Activated CD8-positive, alpha-beta memory T cell treated with anti-CD3 and anti-CD28 coated beads, Interleukin-2, amount 10 ng/mL, durations not matched to agents 7 days and 5 days (primary cell): ENCODE measurements around the gene ARHGAP10. TPM values are rescaled to one million over a fixed set of nuclear protein-coding genes. Genes with fewer than 3 reads are reported as not detected.
A peak's percentile ranks its signal among the peaks of the same experiment; 100 is the strongest.

Experiments used
- ATAC-seq: fragments of 150-1000 bp; cut with Tn5 transposase; one replicate; pipeline ENCODE4 v1.10.0; 2021; ENCODE audit warnings: moderate library complexity
- CTCF ChIA-PET: fragments of 350-600 bp; sonication (Branson Sonifier 250); formaldehyde crosslinking; loops from one replicate; lab custom pipeline; 2021; ENCODE audit warnings: antibody characterized with exemption; lab: Charles Lee
- DNase-seq: peaks from one replicate; pipeline ENCODE4 v3.0.0-alpha.2; 2020
- H3K27ac Mint-ChIP-seq: one replicate; pipeline ENCODE4 v1.8.0; 2021; ENCODE audit warnings: mild to moderate bottlenecking, mixed read lengths
- H3K27me3 Mint-ChIP-seq: one replicate; pipeline ENCODE4 v1.8.0; 2021; ENCODE audit warnings: mixed read lengths
- H3K36me3 Mint-ChIP-seq: one replicate; pipeline ENCODE4 v1.8.0; 2021; ENCODE audit warnings: mild to moderate bottlenecking, mixed read lengths
- H3K4me1 Mint-ChIP-seq: one replicate; pipeline ENCODE4 v1.8.0; 2021; ENCODE audit warnings: mixed read lengths
- H3K4me3 Mint-ChIP-seq: one replicate; pipeline ENCODE4 v1.8.0; 2021; ENCODE audit warnings: mild to moderate bottlenecking, moderate library complexity, mixed read lengths
- H3K9me3 Mint-ChIP-seq: one replicate; pipeline ENCODE4 v1.8.0; 2022; ENCODE audit warnings: low read depth, mixed read lengths
- total RNA-seq, 2 experiments: library from RNA; stranded (reverse); gene quantifications; one replicate each; pipeline ENCODE4 v1.2.3, GENCODE V29; 2021

ARHGAP10 gene
- total RNA-seq, 2 experiments from 2014 or later, result 12.1 to 18.8 TPM

DNA sequence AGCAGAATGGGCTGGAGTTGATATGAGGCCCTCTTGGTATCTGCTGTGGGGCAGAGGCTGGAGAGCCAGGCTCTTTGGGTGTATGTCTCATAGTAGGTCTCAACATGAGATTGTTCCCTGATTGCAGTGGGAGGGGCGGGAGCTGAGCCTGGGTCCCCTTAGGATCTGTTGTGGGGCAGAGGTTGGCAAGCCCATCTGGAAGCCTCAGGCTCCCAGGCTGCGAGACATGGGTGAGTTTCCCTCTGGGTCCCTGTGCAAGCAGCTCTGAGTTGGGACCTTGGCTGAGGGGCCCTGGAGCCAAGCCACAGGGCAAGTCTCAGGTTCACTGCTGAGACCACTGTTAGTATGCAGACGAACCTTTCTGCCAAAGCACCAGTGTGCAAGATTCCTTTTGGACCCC, 201.9 kb downstream of the ARHGAP10 start:
- ATAC-seq (no peak), DNase-seq (no peak)
- no peak overlapping the region for H3K4me3 Mint-ChIP-seq
- no peaks in the 10 kb centered on the region for H3K27me3 Mint-ChIP-seq
- H3K4me1 Mint-ChIP-seq, result no peaks in the 10 kb centered on the region
- peaks cover 7% of the 10 kb centered on the region for H3K36me3 Mint-ChIP-seq
- H3K27ac Mint-ChIP-seq, result no peak overlapping the region
- H3K9me3 Mint-ChIP-seq, result no peaks in the 10 kb centered on the region
- CTCF ChIA-PET, result interaction anchor here (2.0 kb wide), 1 partner anchor 119 kb away, joined by 4 read pairs; no protein-coding TSS in a partner anchor

DNA sequence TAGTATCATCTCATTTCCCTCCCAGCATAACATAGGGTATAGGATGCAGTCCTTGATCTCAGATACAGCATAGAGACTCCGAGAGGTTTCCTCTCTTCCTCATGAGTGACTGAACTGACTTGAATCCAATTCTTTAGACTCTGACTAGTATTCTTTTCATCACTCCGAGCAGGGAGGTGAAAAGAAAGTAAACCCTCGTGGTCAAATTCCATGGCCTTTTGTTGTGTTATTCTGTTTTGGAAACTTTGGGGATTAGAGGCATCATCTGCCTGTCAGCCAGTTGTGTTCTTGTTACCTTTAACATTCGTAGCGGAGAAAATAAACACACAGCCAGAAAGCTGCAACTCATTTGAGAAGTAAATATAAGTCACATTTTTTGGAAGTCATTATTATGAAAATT, 206.6 kb downstream of the ARHGAP10 start:
- no peak overlapping the region for H3K4me3 Mint-ChIP-seq
- ATAC-seq (no peak), DNase-seq (no peak)
- peaks cover 14% of the 10 kb centered on the region for H3K4me1 Mint-ChIP-seq
- no peaks in the 10 kb centered on the region for H3K9me3 Mint-ChIP-seq
- H3K27me3 Mint-ChIP-seq, result peaks cover 2% of the 10 kb centered on the region
- H3K27ac Mint-ChIP-seq, result no peak overlapping the region
- H3K36me3 Mint-ChIP-seq, result peaks cover 9% of the 10 kb centered on the region
- CTCF ChIA-PET, result no interaction called here

DNA sequence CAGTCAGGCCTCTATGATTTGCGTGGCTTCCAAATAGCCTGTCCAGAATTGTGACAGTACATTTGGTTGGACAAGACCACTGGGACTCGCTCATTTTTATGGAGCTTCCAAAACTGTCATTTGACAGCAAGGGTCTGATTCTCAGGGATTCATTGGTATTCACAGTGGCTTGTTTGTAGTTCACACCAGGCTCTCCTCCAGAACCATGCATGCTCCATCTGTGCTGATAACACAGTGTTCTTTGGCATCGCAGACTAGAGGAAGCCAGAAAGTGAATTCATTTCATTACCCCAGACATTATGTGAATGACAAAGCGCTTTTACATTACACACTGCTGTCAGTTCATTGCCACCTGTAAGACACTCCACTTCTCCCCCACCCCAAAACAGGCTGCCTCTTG, 208.3 kb downstream of the ARHGAP10 start:
- peaks cover 31% of the 10 kb centered on the region for H3K4me1 Mint-ChIP-seq
- ATAC-seq (no peak), DNase-seq (no peak)
- H3K36me3 Mint-ChIP-seq, result peaks cover 19% of the 10 kb centered on the region
- H3K4me3 Mint-ChIP-seq, result no peak overlapping the region
- no peaks in the 10 kb centered on the region for H3K9me3 Mint-ChIP-seq
- H3K27ac Mint-ChIP-seq, result no peak overlapping the region
- CTCF ChIA-PET, result no interaction called here
- peaks cover 2% of the 10 kb centered on the region for H3K27me3 Mint-ChIP-seq

DNA sequence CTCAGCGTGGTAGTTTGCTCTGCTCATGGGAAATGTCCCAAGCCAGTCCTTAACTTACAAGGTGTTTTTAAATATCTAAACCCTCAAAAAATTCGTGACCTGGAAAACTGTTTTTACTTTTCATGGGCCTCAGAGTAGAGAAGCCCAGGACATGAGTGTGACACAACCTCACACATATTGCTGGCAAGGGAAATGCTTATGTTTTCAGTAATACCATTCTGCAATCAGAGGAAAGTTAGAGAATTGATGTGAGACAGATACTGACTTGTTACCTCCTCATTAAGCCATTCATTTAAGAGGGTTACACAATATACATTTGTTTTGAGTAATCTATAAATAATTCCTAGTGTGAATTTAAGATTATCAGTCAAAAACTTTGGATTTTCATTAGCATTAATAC, 209.5 kb downstream of the ARHGAP10 start:
- peaks cover 29% of the 10 kb centered on the region for H3K36me3 Mint-ChIP-seq
- CTCF ChIA-PET, result no interaction called here
- no peak overlapping the region for H3K27ac Mint-ChIP-seq
- H3K4me1 Mint-ChIP-seq, result peaks cover 32% of the 10 kb centered on the region
- no peaks in the 10 kb centered on the region for H3K9me3 Mint-ChIP-seq
- no peak overlapping the region for H3K4me3 Mint-ChIP-seq
- DNase-seq, result no peak
- H3K27me3 Mint-ChIP-seq, result peaks cover 2% of the 10 kb centered on the region
- no peak for ATAC-seq

DNA sequence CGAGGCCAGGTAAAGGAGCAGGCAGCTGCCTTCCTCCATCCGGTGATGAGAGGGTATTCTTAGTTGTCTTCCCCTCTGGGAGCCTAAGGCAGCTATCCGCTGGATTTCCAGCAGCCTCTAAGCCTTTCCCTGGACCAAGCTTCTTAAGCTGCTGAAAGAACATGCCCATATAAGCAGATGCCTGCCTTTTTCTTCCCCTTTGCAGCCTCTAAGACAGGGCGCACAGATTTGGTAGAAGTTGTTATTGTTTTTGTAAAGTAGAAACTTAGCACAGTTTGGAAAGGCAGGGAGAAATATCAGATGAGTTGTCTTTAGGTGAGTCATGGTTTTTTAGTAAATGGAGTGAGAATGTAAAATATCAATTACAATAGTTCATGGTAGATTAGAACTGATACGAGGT, 210.8 kb downstream of the ARHGAP10 start:
- Mint-ChIP-seq H3K9me3 (no peaks in the 10 kb centered on the region), H3K4me1 (peaks cover 32% of the 10 kb centered on the region), H3K27ac (peak overlapping the region; percentile 54), H3K27me3 (peaks cover 2% of the 10 kb centered on the region), H3K36me3 (peaks cover 35% of the 10 kb centered on the region), H3K4me3 (peak overlapping the region; percentile 4)
- no peak for DNase-seq
- CTCF ChIA-PET, result interaction anchor here (0.8 to 1.6 kb wide), 7 partner anchors 10 to 259 kb away, joined by 3 to 6 read pairs (median 4); partner anchors contain the start of genes ARHGAP10 and PRMT9
- peak; percentile 43 for ATAC-seq

DNA sequence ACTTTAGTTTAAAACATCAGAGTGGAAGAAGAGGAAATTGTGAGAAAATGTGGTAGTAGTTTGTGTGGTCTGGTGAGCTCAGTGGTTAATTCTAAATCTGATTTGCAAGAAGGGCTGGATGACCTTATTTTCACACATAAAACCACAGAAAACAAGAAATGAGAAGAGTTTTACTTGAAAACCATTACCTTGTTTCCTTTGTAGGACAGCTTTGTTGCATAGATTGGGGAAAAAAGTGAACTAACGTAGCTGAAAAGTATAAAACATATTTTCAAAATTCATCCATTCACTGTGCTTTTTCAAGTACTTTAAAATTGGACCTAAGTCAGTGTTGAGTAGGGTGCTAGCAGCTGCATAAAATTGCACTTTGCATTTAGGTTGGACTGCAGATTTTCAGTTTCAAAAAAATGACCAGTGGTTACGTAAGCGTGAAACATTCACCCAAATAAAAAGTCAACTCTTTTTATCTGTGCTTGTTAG, 211.3 kb downstream of the ARHGAP10 start:
- Mint-ChIP-seq H3K9me3 (no peaks in the 10 kb centered on the region), H3K27ac (peak overlapping the region; percentile 54), H3K4me3 (peak overlapping the region; percentile 4), H3K36me3 (peaks cover 36% of the 10 kb centered on the region), H3K4me1 (peaks cover 32% of the 10 kb centered on the region), H3K27me3 (peaks cover 2% of the 10 kb centered on the region)
- ATAC-seq, result peak; percentile 79
- DNase-seq, result no peak
- CTCF ChIA-PET, result interaction anchor here (0.8 to 1.6 kb wide), 7 partner anchors 10 to 259 kb away, joined by 3 to 6 read pairs (median 4); partner anchors contain the start of genes ARHGAP10 and PRMT9

DNA sequence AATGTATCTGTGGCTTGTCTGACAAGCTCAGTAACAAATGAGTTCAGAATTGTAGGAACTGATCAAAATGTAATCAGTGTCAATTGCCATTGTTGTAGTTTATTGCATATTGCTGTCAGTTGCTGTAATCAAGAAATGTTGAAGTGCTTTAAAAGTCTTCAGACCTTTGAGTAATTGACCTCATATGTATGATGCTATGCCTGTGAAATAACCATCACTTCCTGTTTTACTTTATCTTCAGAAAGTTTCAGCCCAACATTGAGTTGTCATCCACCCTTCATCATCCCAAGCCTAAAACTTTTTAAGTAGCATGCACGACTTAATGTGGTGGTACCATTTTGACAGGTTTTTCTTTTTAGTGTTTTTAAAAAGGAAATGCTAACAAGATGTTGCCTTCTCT, 212.4 kb downstream of the ARHGAP10 start:
- peaks cover 32% of the 10 kb centered on the region for H3K4me1 Mint-ChIP-seq
- peaks cover 2% of the 10 kb centered on the region for H3K27me3 Mint-ChIP-seq
- no peaks in the 10 kb centered on the region for H3K9me3 Mint-ChIP-seq
- peak overlapping the region; percentile 54 for H3K27ac Mint-ChIP-seq
- no peak overlapping the region for H3K4me3 Mint-ChIP-seq
- DNase-seq (no peak), ATAC-seq (peak; percentile 54)
- peaks cover 40% of the 10 kb centered on the region for H3K36me3 Mint-ChIP-seq
- CTCF ChIA-PET, result interaction anchor here (1.4 kb wide), 1 partner anchor 155 kb away, joined by 4 read pairs; no protein-coding TSS in a partner anchor

DNA sequence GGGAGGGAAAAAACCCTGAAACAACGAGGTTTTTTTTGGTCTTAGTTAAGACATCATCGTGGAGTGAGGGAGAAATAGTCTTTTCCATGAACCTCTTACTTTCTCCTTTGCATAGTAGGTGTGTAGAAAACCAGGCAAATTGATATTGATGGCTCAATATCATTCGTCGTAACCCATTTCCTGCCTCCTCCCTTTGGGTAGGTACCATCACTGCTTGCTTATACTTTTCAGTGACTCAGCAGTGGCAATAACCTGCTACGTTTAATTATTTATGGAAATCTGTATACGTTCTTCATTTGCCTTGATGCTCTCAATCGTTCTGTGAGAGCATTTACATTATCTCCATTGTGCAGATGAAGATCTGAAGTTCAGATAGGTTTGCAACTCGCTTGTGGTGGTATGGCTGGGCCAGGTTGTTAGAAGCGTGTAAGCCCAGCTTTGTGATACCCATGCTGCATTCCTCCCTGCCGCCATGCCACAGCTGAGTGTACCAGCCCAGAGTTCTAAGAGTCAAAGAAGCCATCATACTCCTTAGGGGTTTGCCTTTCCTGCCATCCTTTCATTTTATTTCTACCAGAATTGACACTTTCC, 212.9 kb downstream of the ARHGAP10 start:
- H3K4me1 Mint-ChIP-seq, result peaks cover 32% of the 10 kb centered on the region
- ATAC-seq, result no peak
- DNase-seq, result no peak
- peak overlapping the region; percentile 54 for H3K27ac Mint-ChIP-seq
- CTCF ChIA-PET, result no interaction called here
- H3K4me3 Mint-ChIP-seq, result no peak overlapping the region
- H3K9me3 Mint-ChIP-seq, result no peaks in the 10 kb centered on the region
- H3K36me3 Mint-ChIP-seq, result peaks cover 42% of the 10 kb centered on the region
- H3K27me3 Mint-ChIP-seq, result peaks cover 2% of the 10 kb centered on the region

DNA sequence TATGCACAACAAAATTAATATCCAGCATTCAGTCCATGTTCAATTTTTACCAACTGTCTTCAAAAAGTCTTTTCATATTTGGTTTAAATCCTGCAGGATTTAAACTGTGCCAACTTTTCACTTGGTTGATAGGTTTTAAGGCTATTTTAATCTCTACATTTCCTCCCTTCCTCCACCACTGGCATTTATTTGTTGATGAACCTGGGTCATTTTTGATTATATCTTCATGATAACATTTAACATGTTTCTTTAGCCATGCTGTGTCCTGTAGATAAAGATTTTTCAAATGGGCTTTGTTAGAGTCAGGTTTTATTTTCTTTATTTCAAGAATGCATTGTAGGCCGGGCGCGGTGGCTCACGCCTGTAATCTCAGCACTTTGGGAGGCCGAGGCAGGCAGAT, 216.4 kb downstream of the ARHGAP10 start:
- Mint-ChIP-seq H3K9me3 (no peaks in the 10 kb centered on the region), H3K27ac (no peak overlapping the region), H3K36me3 (peaks cover 38% of the 10 kb centered on the region), H3K4me1 (peaks cover 19% of the 10 kb centered on the region), H3K27me3 (no peaks in the 10 kb centered on the region), H3K4me3 (no peak overlapping the region)
- no peak for DNase-seq
- no peak for ATAC-seq
- CTCF ChIA-PET, result interaction anchor here (0.6 kb wide), 1 partner anchor 34 kb away, joined by 3 read pairs; no protein-coding TSS in a partner anchor

DNA sequence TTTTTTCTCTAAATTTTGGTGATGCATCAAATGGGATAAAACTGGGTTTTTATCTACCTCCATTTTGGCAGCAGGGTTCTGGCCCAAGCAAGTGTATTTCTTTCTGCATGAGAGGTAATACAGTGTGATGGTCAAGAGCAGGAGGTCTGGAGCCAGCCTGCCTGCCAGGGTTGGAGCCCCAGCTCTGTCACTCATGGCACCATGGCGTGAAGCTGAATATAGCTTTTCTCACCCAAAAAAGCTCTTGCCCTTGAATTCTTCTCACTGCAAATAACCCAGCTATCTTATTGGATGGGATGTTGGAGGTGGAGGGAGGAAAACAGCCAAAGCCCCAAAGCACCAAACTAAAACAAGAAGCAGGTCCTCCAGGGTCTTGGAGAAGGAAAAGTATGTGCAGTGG, 218.4 kb downstream of the ARHGAP10 start:
- no peaks in the 10 kb centered on the region for H3K4me1 Mint-ChIP-seq
- CTCF ChIA-PET, result no interaction called here
- H3K9me3 Mint-ChIP-seq, result peaks cover 2% of the 10 kb centered on the region
- no peak for DNase-seq
- H3K27me3 Mint-ChIP-seq, result no peaks in the 10 kb centered on the region
- H3K36me3 Mint-ChIP-seq, result peaks cover 35% of the 10 kb centered on the region
- no peak overlapping the region for H3K27ac Mint-ChIP-seq
- H3K4me3 Mint-ChIP-seq, result no peak overlapping the region
- no peak for ATAC-seq

DNA sequence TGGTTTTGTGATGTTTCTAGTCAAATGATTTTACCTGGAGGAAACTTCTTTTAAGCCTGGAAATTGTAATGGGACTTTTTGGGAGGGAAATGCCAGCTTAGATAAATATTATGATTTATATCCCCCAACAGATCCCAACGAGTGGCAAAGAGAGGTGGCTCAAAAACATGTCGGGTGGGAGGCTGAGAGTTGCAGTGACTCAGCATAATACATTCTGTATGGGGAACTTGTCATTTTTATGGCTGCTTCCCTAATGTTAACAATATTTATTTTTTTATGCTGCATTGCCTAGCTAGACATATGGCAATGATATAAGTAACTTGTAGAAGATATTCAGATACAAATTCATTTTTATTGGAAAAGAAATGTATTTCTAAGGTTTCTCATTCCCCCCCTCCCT, 219.0 kb downstream of the ARHGAP10 start:
- H3K9me3 Mint-ChIP-seq, result peaks cover 2% of the 10 kb centered on the region
- no peaks in the 10 kb centered on the region for H3K4me1 Mint-ChIP-seq
- H3K27ac Mint-ChIP-seq, result no peak overlapping the region
- ATAC-seq (no peak), DNase-seq (no peak)
- CTCF ChIA-PET, result no interaction called here
- H3K27me3 Mint-ChIP-seq, result no peaks in the 10 kb centered on the region
- H3K4me3 Mint-ChIP-seq, result no peak overlapping the region
- peaks cover 32% of the 10 kb centered on the region for H3K36me3 Mint-ChIP-seq

DNA sequence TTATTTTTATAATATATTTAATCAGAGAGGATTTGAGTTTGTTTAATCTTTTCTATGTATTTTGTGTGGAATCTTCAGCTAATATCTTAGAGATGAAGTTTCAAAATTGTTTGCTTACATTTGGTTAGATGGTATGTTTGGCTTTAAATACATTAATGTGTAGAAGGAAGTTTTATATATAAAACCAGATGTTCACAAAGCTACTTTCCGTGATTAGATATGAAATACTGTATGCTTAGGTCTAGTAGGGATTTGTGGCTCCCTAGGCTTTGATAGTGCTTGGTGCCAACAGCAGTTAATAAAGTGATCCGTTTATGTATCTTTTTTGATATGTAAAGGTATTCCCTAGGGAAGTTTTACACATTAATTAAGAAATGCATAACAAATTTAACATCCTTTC, 223.0 kb downstream of the ARHGAP10 start:
- ATAC-seq, result no peak
- peaks cover 2% of the 10 kb centered on the region for H3K9me3 Mint-ChIP-seq
- H3K36me3 Mint-ChIP-seq, result peaks cover 14% of the 10 kb centered on the region
- DNase-seq, result no peak
- H3K27me3 Mint-ChIP-seq, result no peaks in the 10 kb centered on the region
- H3K4me3 Mint-ChIP-seq, result no peak overlapping the region
- no peaks in the 10 kb centered on the region for H3K4me1 Mint-ChIP-seq
- no peak overlapping the region for H3K27ac Mint-ChIP-seq
- CTCF ChIA-PET, result no interaction called here

DNA sequence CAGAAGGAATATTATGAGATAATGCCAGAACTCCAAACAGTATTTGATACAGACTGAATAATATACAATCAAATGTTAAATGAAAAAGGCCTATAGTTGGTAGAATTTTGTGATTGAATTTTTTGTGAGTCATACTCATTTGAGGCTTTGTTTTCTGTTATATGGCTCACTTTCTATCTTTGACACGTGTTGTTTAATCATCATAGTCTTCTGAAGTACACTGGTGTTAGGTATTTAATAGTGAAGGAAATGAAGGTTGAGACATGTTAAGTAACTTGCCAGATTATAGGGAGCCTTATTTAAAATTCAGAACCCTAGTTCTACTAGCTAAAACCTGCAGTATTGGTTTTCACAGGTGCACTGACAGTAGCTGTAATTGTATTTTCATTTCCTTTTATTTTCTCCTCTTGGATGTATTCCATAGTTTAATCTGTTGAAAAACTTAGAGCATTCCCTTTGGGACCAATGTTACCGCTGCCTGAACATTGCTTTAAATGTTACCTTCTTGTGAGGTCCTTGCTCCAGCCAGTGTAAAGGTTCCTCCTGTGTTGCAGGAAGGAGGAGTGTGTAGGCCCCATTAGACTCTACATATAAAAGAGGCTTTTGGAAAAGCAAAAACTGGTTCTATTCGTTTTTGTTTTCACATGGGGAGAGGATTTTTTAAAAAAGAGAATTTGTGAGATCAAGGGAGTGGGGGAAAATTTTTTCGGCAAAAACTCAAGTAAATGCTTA, 224.1 kb downstream of the ARHGAP10 start:
- DNase-seq (no peak), ATAC-seq (no peak)
- Mint-ChIP-seq H3K27ac (no peak overlapping the region), H3K36me3 (peaks cover 9% of the 10 kb centered on the region), H3K9me3 (peaks cover 2% of the 10 kb centered on the region), H3K27me3 (no peaks in the 10 kb centered on the region), H3K4me1 (no peaks in the 10 kb centered on the region), H3K4me3 (no peak overlapping the region)
- CTCF ChIA-PET, result no interaction called here

DNA sequence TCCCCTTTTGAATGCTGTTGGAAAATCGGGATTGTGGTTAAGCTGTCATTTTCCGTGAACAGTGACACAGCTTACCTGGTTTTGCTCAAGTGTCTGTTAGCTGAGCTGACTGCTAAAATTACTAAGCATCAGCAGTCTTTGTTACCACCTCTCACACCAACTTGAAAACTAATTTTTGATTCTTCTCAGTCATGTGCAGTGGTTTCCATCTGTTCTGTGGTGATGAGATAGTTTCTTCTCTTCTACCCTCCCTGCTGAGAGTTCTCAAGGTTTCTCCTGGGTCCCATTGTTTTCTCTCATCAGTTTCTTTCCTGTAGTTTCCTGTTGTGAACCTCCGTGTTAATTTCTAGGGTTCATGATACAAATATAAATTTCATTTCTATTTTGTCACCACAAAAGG, 225.6 kb downstream of the ARHGAP10 start:
- Mint-ChIP-seq H3K9me3 (peaks cover 2% of the 10 kb centered on the region), H3K36me3 (peaks cover 9% of the 10 kb centered on the region), H3K4me3 (no peak overlapping the region), H3K27me3 (no peaks in the 10 kb centered on the region), H3K27ac (no peak overlapping the region), H3K4me1 (no peaks in the 10 kb centered on the region)
- CTCF ChIA-PET, result no interaction called here
- DNase-seq (no peak), ATAC-seq (no peak)
